GM12801 (cell line): ENCODE data around the gene RSPH1.

Experiments
- CTCF ChIP-seq: IDR thresholded peaks from one replicate; pipeline ENCODE4 v1.5.1; 2011; ENCODE audit warnings: control low read depth; ENCODE audit not compliant: insufficient read length; ENCODE audit errors: extremely low read depth

The RSPH1 gene

GRCh38 chr21:42475036-42475435, 21.0 kb downstream of the RSPH1 start:
- no peak for TF ChIP-seq CTCF

- TF ChIP-seq CTCF = no peak
Observed at GRCh38 chr21:42474043-42474831, 21.8 kb downstream of the RSPH1 start.

GRCh38 chr21:42473498-42474042, 22.5 kb downstream of the RSPH1 start:
- TF ChIP-seq CTCF = no peak

GRCh38 chr21:42472521-42472920, 23.5 kb downstream of the RSPH1 start:
- no peak for TF ChIP-seq CTCF

GRCh38 chr21:42471716-42472330, 24.2 kb downstream of the RSPH1 start:
- no peak for TF ChIP-seq CTCF

GRCh38 chr21:42471206-42471605, 24.8 kb downstream of the RSPH1 start:
- TF ChIP-seq CTCF = no peak

GRCh38 chr21:42469272-42469671, 26.8 kb downstream of the RSPH1 start:
- no peak for TF ChIP-seq CTCF
